Parathyroid adenoma (tissue), 2 donors: Measurements from ENCODE around the gene DAO.
"Not testable (repeated sequence)": the region's sequence is repeated elsewhere in the genome, so short reads cannot be mapped to it uniquely, and the experiment has no call there.

Experiments
- H2AFZ ChIP-seq: fragments of 300-600 bp; sonication (generic); one replicate; pipeline ENCODE4 v1.7.0; 2017; ENCODE audit warnings: antibody characterized with exemption, mild to moderate bottlenecking
- H3K27ac ChIP-seq: fragments of 300-600 bp; sonication (generic); one replicate; pipeline ENCODE4 v1.7.0; 2017
- H3K27me3 ChIP-seq: fragments of 300-600 bp; sonication (generic); one replicate; pipeline ENCODE4 v1.7.0; 2017; ENCODE audit warnings: low read length; ENCODE audit not compliant: control insufficient read depth, insufficient read depth
- H3K36me3 ChIP-seq: fragments of 300-600 bp; sonication (generic); one replicate; pipeline ENCODE4 v1.7.0; 2017; ENCODE audit warnings: low read length; ENCODE audit not compliant: control insufficient read depth, insufficient read depth
- H3K4me1 ChIP-seq: fragments of 300-600 bp; sonication (generic); one replicate; pipeline ENCODE4 v1.7.0; 2017; ENCODE audit warnings: control low read depth
- H3K4me2 ChIP-seq: fragments of 300-600 bp; sonication (generic); one replicate; pipeline ENCODE4 v1.7.0; 2017; ENCODE audit warnings: low read length
- H3K4me3 ChIP-seq: fragments of 300-600 bp; sonication (generic); one replicate; pipeline ENCODE4 v1.7.0; 2017; ENCODE audit warnings: low read depth, low read length
- H3K79me2 ChIP-seq: fragments of 300-600 bp; sonication (generic); one replicate; pipeline ENCODE4 v1.7.0; 2017; ENCODE audit warnings: control low read depth
- H3K9ac ChIP-seq: fragments of 300-600 bp; sonication (generic); one replicate; pipeline ENCODE4 v1.7.0; 2017; ENCODE audit warnings: mild to moderate bottlenecking
- H3K9me3 ChIP-seq: fragments of 300-600 bp; sonication (generic); one replicate; pipeline ENCODE4 v1.7.0; 2017; ENCODE audit warnings: low read length; ENCODE audit not compliant: control insufficient read depth
- TF ChIP-seq, protein P1 (sequence below): fragments of 300-600 bp; sonication (generic); IDR thresholded peaks from one replicate; pipeline ENCODE4 v1.7.0; 2017; ENCODE audit warnings: antibody characterized with exemption, mild to moderate bottlenecking
- donor health status: primary hyperparathyroidism.

Gene DAO

DNA sequence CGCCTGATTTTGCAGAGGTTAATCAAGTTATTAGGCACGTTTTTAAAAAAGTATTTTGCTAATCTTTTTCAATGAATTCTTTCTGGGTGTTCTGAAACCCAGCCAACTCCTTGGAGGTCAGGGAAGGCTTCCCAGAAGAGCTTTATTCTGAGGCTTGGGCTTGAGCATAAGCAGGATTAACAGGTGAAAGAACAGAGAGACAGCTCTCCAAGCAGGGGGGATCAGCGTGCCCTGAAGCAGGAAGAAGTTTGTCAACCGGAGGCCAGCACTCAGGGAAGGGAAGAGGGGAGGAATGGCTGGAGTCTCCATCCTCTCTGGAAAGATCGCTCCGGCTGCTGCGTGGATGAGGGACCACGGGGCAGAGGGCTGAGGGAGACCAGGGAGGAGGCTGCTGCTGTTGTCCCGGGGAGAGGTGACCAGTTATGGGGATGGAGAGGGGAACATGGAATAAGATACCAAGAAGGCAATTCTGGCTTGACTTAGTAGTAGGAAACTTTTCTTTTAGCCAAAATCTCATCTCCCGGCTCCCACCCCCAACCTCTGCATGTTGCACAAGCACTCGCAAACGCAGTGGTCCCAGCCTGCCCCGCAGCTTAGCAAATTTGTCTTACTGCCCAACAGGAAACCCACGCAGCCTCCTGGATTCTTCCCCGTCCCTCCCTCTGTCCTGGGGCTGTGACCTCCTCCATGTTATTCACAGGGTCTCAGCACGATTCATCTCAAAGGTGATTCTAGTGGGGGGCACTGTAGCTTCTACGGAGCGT is 21.4 kb upstream of the DAO start:
- Histone ChIP-seq H3K4me1 (peaks cover 23% of the 10 kb centered on the region), H3K36me3 (no peaks in the 10 kb centered on the region), H3K79me2 (peaks cover 4% of the 10 kb centered on the region), H3K9me3 (no peaks in the 10 kb centered on the region), H3K4me3 (peak overlapping the region; percentile 64), H3K27me3 (no peaks in the 10 kb centered on the region), H3K4me2 (peak overlapping the region; percentile 67), H3K27ac (peak overlapping the region; percentile 68), H2AFZ (peak overlapping the region; percentile 96), H3K9ac (no peak overlapping the region)
- TF ChIP-seq, protein P1, sequence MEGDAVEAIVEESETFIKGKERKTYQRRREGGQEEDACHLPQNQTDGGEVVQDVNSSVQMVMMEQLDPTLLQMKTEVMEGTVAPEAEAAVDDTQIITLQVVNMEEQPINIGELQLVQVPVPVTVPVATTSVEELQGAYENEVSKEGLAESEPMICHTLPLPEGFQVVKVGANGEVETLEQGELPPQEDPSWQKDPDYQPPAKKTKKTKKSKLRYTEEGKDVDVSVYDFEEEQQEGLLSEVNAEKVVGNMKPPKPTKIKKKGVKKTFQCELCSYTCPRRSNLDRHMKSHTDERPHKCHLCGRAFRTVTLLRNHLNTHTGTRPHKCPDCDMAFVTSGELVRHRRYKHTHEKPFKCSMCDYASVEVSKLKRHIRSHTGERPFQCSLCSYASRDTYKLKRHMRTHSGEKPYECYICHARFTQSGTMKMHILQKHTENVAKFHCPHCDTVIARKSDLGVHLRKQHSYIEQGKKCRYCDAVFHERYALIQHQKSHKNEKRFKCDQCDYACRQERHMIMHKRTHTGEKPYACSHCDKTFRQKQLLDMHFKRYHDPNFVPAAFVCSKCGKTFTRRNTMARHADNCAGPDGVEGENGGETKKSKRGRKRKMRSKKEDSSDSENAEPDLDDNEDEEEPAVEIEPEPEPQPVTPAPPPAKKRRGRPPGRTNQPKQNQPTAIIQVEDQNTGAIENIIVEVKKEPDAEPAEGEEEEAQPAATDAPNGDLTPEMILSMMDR: no peak

DNA sequence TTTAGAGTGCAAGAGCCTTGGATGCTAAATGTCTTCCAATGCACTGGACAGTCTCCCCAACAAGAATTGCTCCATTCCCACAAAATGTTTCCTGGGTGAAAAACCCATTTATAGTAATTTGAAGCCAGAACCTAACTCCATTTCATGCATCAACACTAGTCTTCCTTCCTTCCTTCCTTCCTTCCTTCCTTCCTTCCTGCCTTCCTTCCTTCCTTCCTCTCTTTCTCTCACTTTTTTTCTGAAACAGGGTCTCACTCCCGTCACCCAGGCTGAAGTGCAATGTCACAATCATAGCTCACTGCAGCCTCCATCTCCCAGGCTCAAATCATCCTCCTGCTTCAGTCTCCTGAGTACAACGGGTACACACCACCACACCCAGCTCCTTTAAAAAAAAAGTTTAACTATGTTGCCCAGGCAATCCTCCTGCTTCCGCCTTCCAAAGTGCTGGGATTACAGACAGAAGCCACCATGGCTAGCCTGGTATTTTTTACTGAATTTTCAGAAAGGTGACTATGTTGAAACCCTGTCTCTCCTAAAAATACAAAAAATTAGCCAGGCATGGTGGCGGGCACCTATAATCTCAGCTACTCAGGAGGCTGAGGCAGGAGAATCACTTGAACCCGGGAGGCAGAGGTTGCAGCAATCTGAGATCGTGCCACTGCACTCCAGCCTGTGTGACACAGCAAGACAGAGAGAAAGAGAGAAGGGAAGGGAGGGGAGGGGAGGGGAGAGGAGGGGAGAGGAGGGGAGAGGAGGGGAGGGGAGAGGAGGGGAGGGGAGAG is 20.6 kb upstream of the DAO start:
- H3K27ac ChIP-seq, H3K4me3 ChIP-seq, H3K9me3 ChIP-seq, H3K4me2 ChIP-seq, H3K9ac ChIP-seq, H3K36me3 ChIP-seq, H3K27me3 ChIP-seq, H3K79me2 ChIP-seq: not testable (repeated sequence)
- H2AFZ ChIP-seq: peak overlapping the region; percentile 54
- peaks cover 23% of the 10 kb centered on the region for H3K4me1 ChIP-seq

DNA sequence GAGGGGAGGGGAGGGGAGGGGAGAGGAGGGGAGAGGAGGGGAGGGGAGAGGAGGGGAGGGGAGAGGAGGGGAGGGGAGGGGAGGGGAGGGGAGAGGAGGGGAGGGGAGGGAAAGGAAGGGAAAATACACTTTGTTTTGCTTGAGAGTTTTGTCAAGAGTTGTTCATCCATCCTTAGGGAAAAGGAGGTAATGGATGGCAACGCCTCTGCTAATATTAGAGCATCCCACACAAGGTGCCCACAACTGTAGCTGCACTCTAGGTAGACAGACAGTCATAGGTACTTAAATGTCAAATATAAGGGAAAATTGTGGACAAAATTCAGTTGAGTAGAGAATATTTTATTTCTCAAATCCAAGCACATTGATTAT is 20.0 kb upstream of the DAO start:
- no peak overlapping the region for H3K4me3 ChIP-seq
- no peaks in the 10 kb centered on the region for H3K9me3 ChIP-seq
- TF ChIP-seq, protein P1: no peak
- no peaks in the 10 kb centered on the region for H3K27me3 ChIP-seq
- H2AFZ ChIP-seq: no peak overlapping the region
- H3K4me1 ChIP-seq: peaks cover 19% of the 10 kb centered on the region
- H3K9ac ChIP-seq: no peak overlapping the region
- no peak overlapping the region for H3K27ac ChIP-seq
- H3K79me2 ChIP-seq: peaks cover 2% of the 10 kb centered on the region
- no peak overlapping the region for H3K4me2 ChIP-seq
- H3K36me3 ChIP-seq: no peaks in the 10 kb centered on the region

DNA sequence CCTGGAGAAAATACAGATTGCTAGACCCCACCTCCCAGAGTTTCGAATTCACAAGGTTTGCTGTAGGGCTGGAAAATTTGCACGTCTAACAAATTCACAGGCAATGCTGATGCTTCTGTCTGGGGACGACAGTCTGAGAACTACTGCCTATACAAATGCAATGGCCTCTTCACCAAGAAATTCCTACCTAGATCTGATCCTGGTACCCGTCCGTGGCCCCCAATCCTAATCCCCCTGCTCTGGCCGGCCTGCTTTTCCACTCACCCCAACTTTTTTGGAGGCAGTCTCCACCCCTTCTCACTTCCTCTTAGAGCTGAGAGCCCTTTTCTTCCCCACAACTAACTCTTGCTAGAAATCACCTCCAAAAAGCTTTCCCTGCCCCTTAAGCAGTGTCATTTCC is 19.4 kb upstream of the DAO start:
- Histone ChIP-seq H3K9me3 (no peaks in the 10 kb centered on the region), H3K4me1 (peaks cover 14% of the 10 kb centered on the region), H3K36me3 (no peaks in the 10 kb centered on the region), H2AFZ (no peak overlapping the region), H3K4me3 (no peak overlapping the region), H3K27me3 (no peaks in the 10 kb centered on the region), H3K4me2 (no peak overlapping the region), H3K79me2 (no peaks in the 10 kb centered on the region), H3K27ac (no peak overlapping the region), H3K9ac (no peak overlapping the region)
- TF ChIP-seq, protein P1: no peak

DNA sequence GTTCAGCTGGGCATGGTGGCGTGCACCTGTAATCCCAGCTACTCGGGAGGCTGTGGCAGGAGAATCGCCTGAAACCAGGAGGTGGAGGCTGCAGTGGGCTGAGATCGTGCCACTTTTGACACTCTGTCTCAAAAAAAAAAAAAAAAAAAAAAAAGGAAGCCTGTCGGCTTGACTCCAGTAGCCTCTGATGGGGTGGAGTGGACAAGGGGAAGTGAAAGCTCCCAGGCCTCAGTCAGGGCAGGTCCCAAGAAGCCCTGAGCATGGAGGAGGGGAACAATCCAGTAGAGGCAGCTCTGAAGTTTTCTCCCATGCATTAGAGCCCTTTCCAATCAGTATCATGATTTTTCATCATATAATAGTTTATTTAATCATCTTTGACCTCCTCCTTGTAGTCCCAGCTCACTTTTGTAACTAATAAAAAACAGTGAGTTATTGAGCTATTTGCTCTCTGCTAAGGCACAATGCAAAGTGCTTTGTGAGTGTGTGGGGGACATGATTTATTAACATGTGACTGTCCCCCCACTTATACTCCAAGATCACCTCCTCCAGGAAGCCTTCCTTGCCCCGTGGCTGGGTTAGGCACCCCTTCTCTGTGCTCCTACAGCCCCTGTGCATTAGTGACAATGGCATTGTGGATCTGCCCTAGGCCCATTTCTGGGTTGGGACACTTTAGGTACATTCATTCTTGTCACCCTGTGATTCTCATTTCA is 17.9 kb upstream of the DAO start:
- Histone ChIP-seq H3K27me3 (no peaks in the 10 kb centered on the region), H3K4me1 (peaks cover 8% of the 10 kb centered on the region), H3K9ac (no peak overlapping the region), H3K36me3 (no peaks in the 10 kb centered on the region), H2AFZ (no peak overlapping the region), H3K79me2 (no peaks in the 10 kb centered on the region), H3K4me3 (no peak overlapping the region), H3K27ac (no peak overlapping the region), H3K4me2 (no peak overlapping the region), H3K9me3 (no peaks in the 10 kb centered on the region)
- TF ChIP-seq, protein P1: no peak
